DOHH2 (cell line): Measurements from ENCODE around the gene TRMT44.

Experiments used
- H3F3A ChIP-seq: fragments of 200-600 bp; sonication (generic), shearing (Covaris generic); 2 replicates; pipeline ENCODE4 v1.6.0; 2016; ENCODE audit warnings: antibody characterized with exemption, mild to moderate bottlenecking; ENCODE audit not compliant: control insufficient read depth, insufficient read depth
- H3K27ac ChIP-seq: fragments of 200-600 bp; sonication (generic); 2 replicates; pipeline ENCODE4 v1.5.1; 2014; ENCODE audit warnings: low read depth, mild to moderate bottlenecking, low read length, moderate library complexity
- H3K27me3 ChIP-seq: fragments of 200-600 bp; sonication (generic); 2 replicates; pipeline ENCODE4 v1.6.1; 2014; ENCODE audit warnings: mild to moderate bottlenecking, low read length, mixed read lengths; ENCODE audit not compliant: control insufficient read depth
- H3K36me3 ChIP-seq: fragments of 200-600 bp; sonication (generic); 2 replicates; pipeline ENCODE4 v1.6.1; 2014; ENCODE audit warnings: mild to moderate bottlenecking, low read length, moderate library complexity, mixed read lengths; ENCODE audit not compliant: control insufficient read depth
- H3K4me1 ChIP-seq: fragments of 200-600 bp; sonication (generic); 2 replicates; pipeline ENCODE4 v1.6.1; 2014; ENCODE audit warnings: mild to moderate bottlenecking, low read length, mixed read lengths; ENCODE audit not compliant: control insufficient read depth
- H3K4me2 ChIP-seq: fragments of 200-600 bp; sonication (generic); 2 replicates; pipeline ENCODE4 v1.6.0; 2014; ENCODE audit warnings: mild to moderate bottlenecking, low read length, moderate library complexity
- H3K4me3 ChIP-seq: fragments of 200-600 bp; sonication (generic); 2 replicates; pipeline ENCODE4 v1.5.1; 2014; ENCODE audit warnings: mild to moderate bottlenecking, low read length, mixed read lengths
- H3K79me2 ChIP-seq: fragments of 200-600 bp; sonication (generic); 2 replicates; pipeline ENCODE4 v1.6.1; 2014; ENCODE audit warnings: mild to moderate bottlenecking, low read length, mixed read lengths; ENCODE audit not compliant: control insufficient read depth
- H3K9me2 ChIP-seq: fragments of 200-600 bp; sonication (generic); replicated peaks from 2 replicates; pipeline ENCODE4 v1.6.1; 2014; ENCODE audit warnings: mild to moderate bottlenecking, low read length, mixed read lengths; ENCODE audit not compliant: control insufficient read depth
- H3K9me3 ChIP-seq: fragments of 200-600 bp; sonication (generic); 2 replicates; pipeline ENCODE4 v1.6.1; 2014; ENCODE audit warnings: antibody characterized with exemption, low read length, mixed read lengths; ENCODE audit not compliant: control insufficient read depth, insufficient read depth
- H4K20me1 ChIP-seq: fragments of 200-600 bp; sonication (generic); 2 replicates; pipeline ENCODE4 v1.6.0; 2014; ENCODE audit warnings: low read depth, mild to moderate bottlenecking, antibody characterized with exemption, low read length, moderate library complexity; ENCODE audit not compliant: control insufficient read depth, insufficient read depth
- EZH2phosphoT487 ChIP-seq: fragments of 200-600 bp; sonication (generic); IDR thresholded peaks from 2 replicates; pipeline ENCODE4 v1.6.1; 2017; ENCODE audit warnings: borderline replicate concordance, mild to moderate bottlenecking, antibody characterized with exemption, low read length, moderate library complexity, mixed read lengths
- TF ChIP-seq, protein P1 (sequence below): fragments of 200-600 bp; sonication (generic); IDR thresholded peaks from one replicate; pipeline ENCODE4 v1.5.1; 2014; ENCODE audit warnings: antibody characterized with exemption, mild to moderate bottlenecking, low read depth, low read length; ENCODE audit not compliant: poor library complexity, severe bottlenecking

TRMT44 gene

DNA sequence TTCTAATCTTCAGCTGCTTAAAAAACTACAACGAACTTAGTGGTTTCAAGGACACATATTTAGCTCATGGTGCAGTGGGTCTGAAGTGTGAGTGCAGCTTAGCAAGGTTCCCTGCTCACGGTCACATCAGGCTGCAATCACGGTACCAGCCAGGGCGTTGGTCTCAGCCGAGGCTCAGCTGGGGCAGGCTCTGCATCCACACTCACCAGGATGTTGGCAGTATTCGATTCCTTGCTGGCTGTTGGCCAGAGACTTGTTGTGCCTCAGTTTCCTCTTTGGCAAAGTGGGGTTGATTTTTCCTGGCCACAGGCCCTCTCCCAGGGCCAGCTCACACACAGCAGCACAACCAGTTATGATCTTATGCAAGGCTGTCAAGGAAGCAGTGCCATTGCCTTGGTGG lies 61.8 kb downstream of the TRMT44 start:
- no peak overlapping the region for H3K27ac ChIP-seq
- no peaks in the 10 kb centered on the region for H3K4me1 ChIP-seq
- TF ChIP-seq, protein P1, sequence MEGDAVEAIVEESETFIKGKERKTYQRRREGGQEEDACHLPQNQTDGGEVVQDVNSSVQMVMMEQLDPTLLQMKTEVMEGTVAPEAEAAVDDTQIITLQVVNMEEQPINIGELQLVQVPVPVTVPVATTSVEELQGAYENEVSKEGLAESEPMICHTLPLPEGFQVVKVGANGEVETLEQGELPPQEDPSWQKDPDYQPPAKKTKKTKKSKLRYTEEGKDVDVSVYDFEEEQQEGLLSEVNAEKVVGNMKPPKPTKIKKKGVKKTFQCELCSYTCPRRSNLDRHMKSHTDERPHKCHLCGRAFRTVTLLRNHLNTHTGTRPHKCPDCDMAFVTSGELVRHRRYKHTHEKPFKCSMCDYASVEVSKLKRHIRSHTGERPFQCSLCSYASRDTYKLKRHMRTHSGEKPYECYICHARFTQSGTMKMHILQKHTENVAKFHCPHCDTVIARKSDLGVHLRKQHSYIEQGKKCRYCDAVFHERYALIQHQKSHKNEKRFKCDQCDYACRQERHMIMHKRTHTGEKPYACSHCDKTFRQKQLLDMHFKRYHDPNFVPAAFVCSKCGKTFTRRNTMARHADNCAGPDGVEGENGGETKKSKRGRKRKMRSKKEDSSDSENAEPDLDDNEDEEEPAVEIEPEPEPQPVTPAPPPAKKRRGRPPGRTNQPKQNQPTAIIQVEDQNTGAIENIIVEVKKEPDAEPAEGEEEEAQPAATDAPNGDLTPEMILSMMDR: no peak
- no peak for TF ChIP-seq EZH2phosphoT487

DNA sequence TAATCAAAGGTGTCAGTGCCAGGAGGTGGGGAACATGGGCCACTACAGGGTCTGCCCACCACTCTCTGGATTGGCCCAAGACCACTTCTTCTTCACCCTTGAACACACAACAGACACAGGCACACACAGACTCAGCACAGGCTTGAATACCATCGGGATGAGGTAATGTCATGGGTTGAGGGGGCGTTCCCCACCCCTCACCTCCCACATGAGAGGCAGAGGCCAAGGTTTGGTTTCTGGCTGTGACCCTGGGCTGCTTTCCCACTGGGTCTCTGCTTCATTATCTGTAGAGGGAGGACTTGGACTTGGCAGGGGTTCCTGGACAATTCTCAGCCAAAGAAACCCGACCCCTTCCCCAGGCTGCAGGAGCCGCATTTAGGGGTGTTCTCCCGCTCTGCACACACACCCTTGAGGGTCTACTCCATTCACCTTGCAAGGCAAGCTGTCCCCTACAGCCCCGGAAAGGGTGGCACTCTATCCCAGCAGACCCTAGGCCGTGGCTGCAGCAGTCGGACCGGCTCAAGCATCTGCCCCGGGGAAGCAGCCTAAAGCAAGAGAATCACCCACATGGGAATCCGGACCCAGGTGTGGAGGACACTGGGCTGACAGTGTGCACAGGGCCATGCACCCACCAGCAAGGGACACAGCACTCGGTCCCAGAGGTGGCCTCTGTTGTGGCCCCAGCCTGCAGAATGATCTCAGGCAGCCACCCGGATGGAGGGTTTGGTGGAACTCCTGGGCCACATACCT lies 62.4 kb downstream of the TRMT44 start:
- Histone ChIP-seq H3F3A (no peaks in the 10 kb centered on the region), H3K27me3 (no peaks in the 10 kb centered on the region), H3K27ac (no peak overlapping the region), H3K4me1 (no peaks in the 10 kb centered on the region), H3K4me3 (no peak overlapping the region), H3K4me2 (no peak overlapping the region), H4K20me1 (no peaks in the 10 kb centered on the region), H3K9me3 (no peaks in the 10 kb centered on the region), H3K36me3 (no peaks in the 10 kb centered on the region), H3K9me2 (no peaks in the 10 kb centered on the region), H3K79me2 (no peaks in the 10 kb centered on the region)
- no peak for TF ChIP-seq EZH2phosphoT487
- TF ChIP-seq, protein P1: no peak

More for the DNA sequence above, 61.8 kb downstream of the TRMT44 start:
- H3K4me3 ChIP-seq: no peak overlapping the region
- no peaks in the 10 kb centered on the region for H3K36me3 ChIP-seq
- no peaks in the 10 kb centered on the region for H3K9me3 ChIP-seq
- H3K27me3 ChIP-seq: no peaks in the 10 kb centered on the region
- no peaks in the 10 kb centered on the region for H3K9me2 ChIP-seq
- no peaks in the 10 kb centered on the region for H4K20me1 ChIP-seq
- H3F3A ChIP-seq: no peaks in the 10 kb centered on the region
- H3K4me2 ChIP-seq: no peak overlapping the region
- H3K79me2 ChIP-seq: no peaks in the 10 kb centered on the region

DNA sequence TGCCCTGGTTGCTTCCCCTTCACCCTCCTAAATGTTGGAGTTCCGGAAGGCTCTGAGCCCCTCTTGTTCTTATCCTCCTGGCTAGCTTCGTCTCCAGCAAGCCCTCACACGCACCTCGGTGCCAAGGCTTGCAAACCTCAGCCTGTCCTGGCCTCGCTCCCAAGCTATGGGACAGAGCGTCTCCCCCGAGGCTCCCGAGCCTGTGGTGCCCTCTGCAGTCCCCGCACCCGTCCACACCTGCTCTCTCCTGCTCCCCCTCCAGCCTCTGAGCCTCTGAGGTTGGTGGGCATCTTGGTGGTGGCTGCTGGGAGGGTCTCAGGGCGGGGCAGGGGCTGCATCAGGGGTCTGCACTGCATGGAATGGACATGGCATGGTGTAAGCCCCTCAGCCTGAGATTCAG lies 63.2 kb downstream of the TRMT44 start:
- no peaks in the 10 kb centered on the region for H4K20me1 ChIP-seq
- no peak overlapping the region for H3K27ac ChIP-seq
- no peaks in the 10 kb centered on the region for H3K36me3 ChIP-seq
- H3K79me2 ChIP-seq: no peaks in the 10 kb centered on the region
- no peaks in the 10 kb centered on the region for H3K9me3 ChIP-seq
- TF ChIP-seq, protein P1: no peak
- no peak for TF ChIP-seq EZH2phosphoT487
- H3K4me1 ChIP-seq: no peaks in the 10 kb centered on the region
- no peak overlapping the region for H3K4me2 ChIP-seq
- no peaks in the 10 kb centered on the region for H3K27me3 ChIP-seq
- no peak overlapping the region for H3K4me3 ChIP-seq
- H3K9me2 ChIP-seq: no peaks in the 10 kb centered on the region
- H3F3A ChIP-seq: no peaks in the 10 kb centered on the region
